OCI-LY1 (cell line): ENCODE data around the gene AKIP1.

Experiments used
- H2AFZ ChIP-seq: fragments of 200-600 bp; sonication (generic), shearing (Covaris generic); 2 replicates; pipeline ENCODE4 v1.6.0; 2014; ENCODE audit warnings: antibody characterized with exemption, mild to moderate bottlenecking, low read length
- H3F3A ChIP-seq: fragments of 200-600 bp; sonication (generic), shearing (Covaris generic); 2 replicates; pipeline ENCODE4 v1.6.0; 2014; ENCODE audit warnings: mild to moderate bottlenecking, antibody characterized with exemption, low read length, moderate library complexity; ENCODE audit not compliant: insufficient read depth
- H3K27ac ChIP-seq: fragments of 200-600 bp; sonication (generic); 2 replicates; pipeline ENCODE4 v1.5.1; 2014; ENCODE audit warnings: low read length, mixed run types, mild to moderate bottlenecking, low read depth; ENCODE audit not compliant: poor library complexity, severe bottlenecking
- H3K27me3 ChIP-seq: fragments of 200-600 bp; sonication (generic); 2 replicates; pipeline ENCODE4 v1.6.0; 2014; ENCODE audit warnings: antibody characterized with exemption, mild to moderate bottlenecking, low read length, moderate library complexity; ENCODE audit not compliant: insufficient read depth
- H3K36me3 ChIP-seq: fragments of 200-600 bp; sonication (generic); 2 replicates; pipeline ENCODE4 v1.6.1; 2014; ENCODE audit warnings: mild to moderate bottlenecking, antibody characterized with exemption, low read length, moderate library complexity, mixed read lengths; ENCODE audit not compliant: insufficient read depth
- H3K4me1 ChIP-seq: fragments of 200-600 bp; sonication (generic); 2 replicates; pipeline ENCODE4 v1.5.1; 2014; ENCODE audit warnings: mild to moderate bottlenecking, low read length, moderate library complexity; ENCODE audit not compliant: insufficient read depth, severe bottlenecking
- H3K4me2 ChIP-seq: fragments of 200-600 bp; sonication (generic), shearing (Covaris generic); 2 replicates; pipeline ENCODE4 v1.6.1; 2014; ENCODE audit warnings: low read length
- H3K4me3 ChIP-seq: fragments of 200-600 bp; sonication (generic); 2 replicates; pipeline ENCODE4 v1.5.1; 2014; ENCODE audit warnings: low read length, low read depth, mild to moderate bottlenecking, mixed read lengths; ENCODE audit not compliant: poor library complexity, severe bottlenecking
- H3K79me2 ChIP-seq: fragments of 200-600 bp; shearing (Covaris generic); 2 replicates; pipeline ENCODE4 v1.6.1; 2016; ENCODE audit warnings: mixed run types, low read length, mixed read lengths; ENCODE audit not compliant: insufficient read depth
- H3K9ac ChIP-seq: fragments of 200-600 bp; sonication (generic), shearing (Covaris generic); 2 replicates; pipeline ENCODE4 v1.6.1; 2014; ENCODE audit warnings: mild to moderate bottlenecking, low read length, mixed read lengths
- H3K9me2 ChIP-seq: fragments of 200-600 bp; sonication (generic), shearing (Covaris generic); 2 replicates; pipeline ENCODE4 v1.6.1; 2014; ENCODE audit warnings: low read depth, mild to moderate bottlenecking, low read length, mixed read lengths
- H3K9me3 ChIP-seq: fragments of 200-600 bp; shearing (Covaris generic); 2 replicates; pipeline ENCODE4 v1.6.1; 2014; ENCODE audit warnings: low read length, mixed read lengths
- H4K20me1 ChIP-seq: fragments of 200-600 bp; sonication (generic), shearing (Covaris generic); 2 replicates; pipeline ENCODE4 v1.6.0; 2016; ENCODE audit warnings: mild to moderate bottlenecking, low read length; ENCODE audit not compliant: insufficient read depth
- CTCF ChIP-seq: fragments of 200-600 bp; sonication (generic), shearing (Covaris generic); IDR thresholded peaks from 2 replicates; pipeline ENCODE4 v1.5.1; 2017; ENCODE audit warnings: mild to moderate bottlenecking, antibody characterized with exemption, low read length, moderate library complexity, mixed read lengths
- EZH2 ChIP-seq: fragments of 200-600 bp; sonication (generic), shearing (Covaris generic); IDR thresholded peaks from 2 replicates; pipeline ENCODE4 v1.8.0; 2017; ENCODE audit warnings: borderline replicate concordance, mixed run types, mild to moderate bottlenecking, antibody characterized with exemption, low read length, moderate library complexity, mixed read lengths

Gene AKIP1

GRCh38 chr11:8914661-8915018, 3.7 kb downstream of the AKIP1 start:
- no peak overlapping the region for H3K27ac ChIP-seq
- no peak overlapping the region for H3K9ac ChIP-seq
- H2AFZ ChIP-seq, result no peak overlapping the region
- no peak overlapping the region for H3K4me3 ChIP-seq
- no peaks in the 10 kb centered on the region for H3F3A ChIP-seq
- no peaks in the 10 kb centered on the region for H3K9me2 ChIP-seq
- no peak for TF ChIP-seq CTCF
- H3K36me3 ChIP-seq, result peaks cover 39% of the 10 kb centered on the region; the same call in 1 of the 2 replicates
- H4K20me1 ChIP-seq, result no peaks in the 10 kb centered on the region
- H3K27me3 ChIP-seq, result no peaks in the 10 kb centered on the region
- H3K9me3 ChIP-seq, result no peaks in the 10 kb centered on the region
- no peak overlapping the region for H3K4me2 ChIP-seq
- H3K79me2 ChIP-seq, result no peaks in the 10 kb centered on the region
- H3K4me1 ChIP-seq, result peaks cover 32% of the 10 kb centered on the region

GRCh38 chr11:8917157-8917825, 6.3 kb downstream of the AKIP1 start:
- peaks cover 39% of the 10 kb centered on the region; the same call in 1 of the 2 replicates for H3K36me3 ChIP-seq
- H3K9me2 ChIP-seq, result no peaks in the 10 kb centered on the region
- peaks cover 19% of the 10 kb centered on the region for H3K4me1 ChIP-seq
- no peaks in the 10 kb centered on the region for H3K79me2 ChIP-seq
- H3K9ac ChIP-seq, result no peak overlapping the region
- no peaks in the 10 kb centered on the region for H3F3A ChIP-seq
- no peak overlapping the region for H2AFZ ChIP-seq
- no peak overlapping the region for H3K4me3 ChIP-seq
- H3K27me3 ChIP-seq, result no peaks in the 10 kb centered on the region
- no peak overlapping the region for H3K27ac ChIP-seq
- no peaks in the 10 kb centered on the region for H4K20me1 ChIP-seq
- H3K4me2 ChIP-seq, result no peak overlapping the region
- TF ChIP-seq CTCF (no peak), EZH2 (no peak)
- no peaks in the 10 kb centered on the region for H3K9me3 ChIP-seq

GRCh38 chr11:8922691-8923090, 11.7 kb downstream of the AKIP1 start:
- no peaks in the 10 kb centered on the region for H3K79me2 ChIP-seq
- no peaks in the 10 kb centered on the region for H3K27me3 ChIP-seq
- no peak overlapping the region for H3K27ac ChIP-seq
- no peaks in the 10 kb centered on the region for H3F3A ChIP-seq
- H3K9me3 ChIP-seq, result no peaks in the 10 kb centered on the region
- H3K4me3 ChIP-seq, result no peak overlapping the region
- H3K4me2 ChIP-seq, result no peak overlapping the region
- H3K9me2 ChIP-seq, result no peaks in the 10 kb centered on the region
- H2AFZ ChIP-seq, result no peak overlapping the region
- no peak overlapping the region for H3K9ac ChIP-seq
- peaks cover 18% of the 10 kb centered on the region; the same call in 1 of the 2 replicates for H3K36me3 ChIP-seq
- H3K4me1 ChIP-seq, result no peaks in the 10 kb centered on the region
- no peaks in the 10 kb centered on the region for H4K20me1 ChIP-seq
- TF ChIP-seq CTCF (no peak), EZH2 (no peak)
